SK-N-MC (cell line): Measurements from ENCODE around the gene FOXO6.

Source experiments
- EZH2 ChIP-seq: fragments of 200-600 bp; sonication (generic); IDR thresholded peaks from one replicate; pipeline ENCODE4 v1.6.1; 2017; ENCODE audit warnings: antibody characterized with exemption
- FOXP2 ChIP-seq: optimal IDR thresholded peaks from 2 replicates; pipeline ENCODE3; 2011; ENCODE audit warnings: mild to moderate bottlenecking, moderate library complexity; ENCODE audit not compliant: insufficient read depth; ENCODE audit errors: extremely low read length, control extremely low read depth
- POLR2AphosphoS5 ChIP-seq: IDR thresholded peaks from 2 replicates; pipeline ENCODE4 v1.6.1; 2012; ENCODE audit warnings: mild to moderate bottlenecking, low read depth, low read length, borderline replicate concordance

- TF ChIP-seq EZH2, result no peak
- no peak for TF ChIP-seq POLR2AphosphoS5
- no peak for TF ChIP-seq FOXP2
Observed at GRCh38 chr1:41322835-41323234, 38.4 kb upstream of the FOXO6 start.
